CD4-positive, alpha-beta T cell treated with Interleukin-4 for 4 hours (primary cell): ENCODE results near the gene DARS1.
"Not testable (repeated sequence)": the region's sequence is repeated elsewhere in the genome, so short reads cannot be mapped to it uniquely, and the experiment has no call there.

Source experiments
- DNase-seq: peaks from one replicate; pipeline ENCODE4 v3.0.0-alpha.2; 2020

Gene DARS1

GRCh38 chr2:135936524-135936923 is 48.9 kb downstream of the DARS1 start:
- no peak for DNase-seq

- no peak for DNase-seq
These were observed 49.5 kb downstream of the DARS1 start for GRCh38 chr2:135935914-135936313.

- DNase-seq: no peak
These were observed 53.5 kb downstream of the DARS1 start for GRCh38 chr2:135931776-135932443.

- DNase-seq: no peak
These were observed 58.8 kb downstream of the DARS1 start for GRCh38 chr2:135926605-135927004.

- no peak for DNase-seq
These were observed 59.9 kb downstream of the DARS1 start for GRCh38 chr2:135925571-135925970.

GRCh38 chr2:135916207-135916606 is 69.2 kb downstream of the DARS1 start:
- DNase-seq: peak; percentile 78

GRCh38 chr2:135914485-135914884 is 70.9 kb downstream of the DARS1 start:
- DNase-seq: no peak

GRCh38 chr2:135913727-135914365 is 71.6 kb downstream of the DARS1 start:
- DNase-seq: peak; percentile 73

GRCh38 chr2:135909976-135910375 is 75.5 kb downstream of the DARS1 start:
- no peak for DNase-seq

GRCh38 chr2:135905679-135906078 is 79.7 kb downstream of the DARS1 start:
- no peak for DNase-seq

- no peak for DNase-seq
These were observed 81.0 kb downstream of the DARS1 start for GRCh38 chr2:135904341-135904989.

- no peak for DNase-seq
These were observed 81.8 kb downstream of the DARS1 start for GRCh38 chr2:135903650-135904049.

GRCh38 chr2:135899567-135899966 is 85.9 kb downstream of the DARS1 start:
- DNase-seq: no peak

GRCh38 chr2:135898234-135898786 is 87.1 kb downstream of the DARS1 start:
- DNase-seq: no peak

- DNase-seq: no peak
These were observed 90.5 kb downstream of the DARS1 start for GRCh38 chr2:135894930-135895329.

GRCh38 chr2:135893374-135893794 is 92.0 kb downstream of the DARS1 start:
- DNase-seq: no peak

- no peak for DNase-seq
These were observed 94.6 kb downstream of the DARS1 start for GRCh38 chr2:135890835-135891234.

- no peak for DNase-seq
These were observed 95.3 kb downstream of the DARS1 start for GRCh38 chr2:135890149-135890548.

- DNase-seq: not testable (repeated sequence)
These were observed 96.8 kb downstream of the DARS1 start for GRCh38 chr2:135888587-135888986.

GRCh38 chr2:135885709-135886108 is 99.7 kb downstream of the DARS1 start:
- DNase-seq: no peak

- no peak for DNase-seq
These were observed 103.0 kb downstream of the DARS1 start for GRCh38 chr2:135882415-135882814.

- not testable (repeated sequence) for DNase-seq
These were observed 108.7 kb downstream of the DARS1 start for GRCh38 chr2:135876770-135877169.

GRCh38 chr2:135876066-135876711 is 109.2 kb downstream of the DARS1 start, which contains the start of gene MCM6:
MCM6 (minus strand) TSS chr2:135876443; CDS start chr2:135876365, 78 bp downstream.
- peak; percentile 99 for DNase-seq
